CD4-positive, CD25-positive, alpha-beta regulatory T cell (primary cell): ENCODE data around the gene ARMC6. TPM values are rescaled to one million over a fixed set of nuclear protein-coding genes. Genes with fewer than 3 reads are reported as not detected.
"Not testable (repeated sequence)": the region's sequence is repeated elsewhere in the genome, so short reads cannot be mapped to it uniquely, and the experiment has no call there.

ENCODE experiments used
- ATAC-seq, 2 donors: fragments of 150-1000 bp; cut with Tn5 transposase; one replicate each; pipeline ENCODE4 v1.10.0; 2021; ENCODE audit warnings: low read depth in 2 of 2, moderate number of reproducible peaks in 2 of 2, moderate library complexity in 1 of 2
- DNase-seq, 3 donors: peaks; one replicate each; pipeline versions ENCODE4 v3.0.0 to v3.0.0-alpha.2; 2012 to 2022; ENCODE audit warnings: mixed read lengths in 1 of 3
- H3K27ac ChIP-seq: one replicate; pipeline ENCODE4 v1.7.0; 2013; ENCODE audit warnings: mild to moderate bottlenecking, low read length; ENCODE audit not compliant: insufficient read depth, poor library complexity, severe bottlenecking
- H3K27me3 ChIP-seq: one replicate; pipeline ENCODE4 v1.7.0; 2013; ENCODE audit warnings: low read length; ENCODE audit not compliant: control insufficient read depth, insufficient read depth
- H3K36me3 ChIP-seq: one replicate; pipeline ENCODE4 v1.7.0; 2013; ENCODE audit warnings: mild to moderate bottlenecking, low read length, moderate library complexity; ENCODE audit not compliant: control insufficient read depth, insufficient read depth
- H3K4me1 ChIP-seq: 2 replicates; pipeline ENCODE4 v1.7.0; 2013; ENCODE audit warnings: mild to moderate bottlenecking, low read length; ENCODE audit not compliant: insufficient read depth, control insufficient read depth, poor library complexity, severe bottlenecking
- H3K4me3 ChIP-seq: one replicate; pipeline ENCODE4 v1.7.0; 2013; ENCODE audit warnings: low read depth, mild to moderate bottlenecking, low read length, moderate library complexity
- H3K9me3 ChIP-seq, 2 experiments: 1 replicate in 1 of 2; 2 replicates in 1 of 2; pipeline ENCODE4 v1.7.0; 2013; ENCODE audit warnings: low read length in 2 of 2, mild to moderate bottlenecking in 1 of 2, moderate library complexity in 1 of 2; ENCODE audit not compliant: control insufficient read depth in 2 of 2
- H3K27ac Mint-ChIP-seq, 3 donors: one replicate each; pipeline ENCODE4 v1.8.0; 2020 to 2022; ENCODE audit warnings: mild to moderate bottlenecking in 3 of 3, mixed read lengths in 3 of 3, moderate library complexity in 2 of 3
- H3K27me3 Mint-ChIP-seq: one replicate; pipeline ENCODE4 v1.8.0; 2022; ENCODE audit warnings: mild to moderate bottlenecking, mixed read lengths
- H3K36me3 Mint-ChIP-seq: one replicate; pipeline ENCODE4 v1.8.0; 2020; ENCODE audit warnings: mixed read lengths
- H3K4me1 Mint-ChIP-seq, 4 donors: one replicate each; pipeline ENCODE4 v1.8.0; 2020 to 2022; ENCODE audit warnings: mixed read lengths in 4 of 4, mild to moderate bottlenecking in 1 of 4
- H3K4me3 Mint-ChIP-seq, 4 donors: one replicate each; pipeline ENCODE4 v1.8.0; 2020 to 2022; ENCODE audit warnings: mild to moderate bottlenecking in 4 of 4, mixed read lengths in 4 of 4, moderate library complexity in 3 of 4
- H3K9me3 Mint-ChIP-seq, 7 donors: one replicate each; pipeline ENCODE4 v1.8.0; 2020 to 2022; ENCODE audit warnings: mixed read lengths in 7 of 7, mild to moderate bottlenecking in 3 of 7, moderate library complexity in 2 of 7
- polyA plus RNA-seq, 4 donors: library from polyadenylated mRNA; unstranded; fragments of 300-500 nt; fragmentation: Illumina TruSeq; gene quantifications; one replicate each; pipeline ENCODE4 v1.2.3, GENCODE V29; 2021
- total RNA-seq: library from RNA; stranded (reverse); gene quantifications from one replicate; pipeline ENCODE4 v1.2.3, GENCODE V29; 2022

ARMC6 gene
- total and polyA plus RNA-seq, 5 donors from 2014 or later: 14.2 to 36.5 (median 30.6) TPM

DNA sequence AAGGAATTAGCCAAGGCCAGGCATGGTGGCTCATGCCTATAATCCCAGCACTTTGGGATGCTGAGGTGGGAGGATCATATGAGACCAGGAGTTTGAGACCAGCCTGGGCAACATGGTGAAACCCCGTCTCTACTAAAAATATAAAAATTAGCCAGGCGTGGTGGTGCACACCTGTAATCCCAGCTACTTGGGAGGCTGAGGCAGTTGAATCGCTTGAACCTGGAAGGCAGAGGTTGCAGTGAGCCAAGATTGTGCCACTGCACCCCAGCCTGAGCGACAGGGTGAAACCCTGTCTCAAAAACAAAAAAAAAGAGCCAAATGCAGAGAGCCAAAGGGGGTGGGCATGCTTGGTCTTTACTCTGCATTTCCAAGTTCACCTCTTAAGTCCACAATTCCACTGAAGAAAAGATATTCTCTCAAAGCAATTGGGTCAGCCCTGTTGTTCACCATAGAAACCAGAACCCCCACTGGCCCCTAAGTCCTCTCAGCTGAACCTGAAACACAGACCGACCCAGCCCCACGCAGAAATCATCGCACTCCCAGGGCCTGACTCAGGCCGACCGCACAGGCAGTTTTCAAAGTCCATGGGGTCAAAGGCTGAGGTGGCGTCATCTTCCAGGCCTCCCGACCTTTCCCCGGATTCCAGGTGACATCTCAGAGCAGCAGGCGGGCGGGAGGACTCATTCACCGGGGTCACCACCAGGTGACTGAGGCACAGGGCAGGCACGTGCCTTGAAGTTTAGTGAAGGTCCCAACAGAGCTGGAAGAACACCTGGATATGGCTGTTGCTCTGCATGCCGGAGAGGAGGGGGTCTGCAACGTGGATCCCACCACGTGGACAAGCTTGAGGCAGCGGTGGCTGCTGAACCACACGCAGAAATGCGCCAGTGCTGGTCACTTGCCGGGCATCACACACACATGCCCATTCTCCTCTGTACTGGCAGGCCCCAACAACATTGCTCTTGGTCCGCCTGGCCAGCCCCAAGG lies 63.5 kb downstream of the ARMC6 start:
- DNase-seq (no peak), ATAC-seq (no peak)
- no peak overlapping the region for H3K4me3 Mint-ChIP-seq
- H3K4me1 Mint-ChIP-seq: peaks cover 0 to 3% (median 1%) of the 10 kb centered on the region in 4 donors
- peaks cover 12% of the 10 kb centered on the region for H3K36me3 Mint-ChIP-seq
- Histone ChIP-seq H3K27ac (no peak overlapping the region), H3K4me3 (no peak overlapping the region), H3K4me1 (no peaks in the 10 kb centered on the region), H3K36me3 (peaks cover 35% of the 10 kb centered on the region), H3K9me3 (no peaks in the 10 kb centered on the region), H3K27me3 (no peaks in the 10 kb centered on the region)
- H3K9me3 Mint-ChIP-seq: peaks cover 0 to 2% (median 0%) of the 10 kb centered on the region in 7 donors
- H3K27ac Mint-ChIP-seq: peak overlapping the region in 1 of 3 donors; percentile 26
- no peaks in the 10 kb centered on the region for H3K27me3 Mint-ChIP-seq

DNA sequence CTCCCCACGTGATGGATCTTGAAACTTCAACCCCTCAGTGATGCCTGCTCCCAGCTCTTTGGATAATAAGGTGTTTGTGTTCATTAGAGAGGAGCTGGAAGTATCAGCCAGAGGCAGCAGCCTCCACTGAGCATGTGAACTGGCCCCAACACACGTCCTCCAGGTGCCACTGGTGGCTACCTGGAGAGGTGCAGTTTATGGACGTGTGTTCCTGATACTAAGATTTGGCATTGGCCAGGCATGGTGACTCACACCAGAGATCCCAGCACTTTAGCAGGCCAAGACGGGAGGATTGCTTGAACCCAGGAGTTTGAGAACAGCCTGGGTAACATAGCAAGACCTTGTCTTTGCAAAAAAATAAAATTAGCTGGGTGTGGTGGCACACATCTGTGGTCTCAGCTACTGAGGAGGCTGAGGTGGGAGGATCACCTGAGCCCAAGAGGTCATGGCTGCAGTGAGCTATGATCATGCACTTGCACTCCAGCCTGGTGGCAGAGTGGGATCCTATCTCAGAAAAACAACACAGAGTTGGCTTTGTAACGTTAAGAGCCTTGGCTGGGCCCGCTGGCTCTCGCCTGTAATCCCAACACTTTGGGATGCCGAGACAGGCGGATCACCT lies 64.8 kb downstream of the ARMC6 start:
- Mint-ChIP-seq H3K27ac (no peak overlapping the region), H3K4me1 (peaks cover 0 to 3% (median 1%) of the 10 kb centered on the region in 4 donors), H3K9me3 (peaks cover 0 to 2% (median 0%) of the 10 kb centered on the region in 7 donors), H3K4me3 (no peak overlapping the region), H3K27me3 (no peaks in the 10 kb centered on the region), H3K36me3 (peaks cover 12% of the 10 kb centered on the region)
- ATAC-seq: no peak
- H3K27me3 ChIP-seq: no peaks in the 10 kb centered on the region
- no peak overlapping the region for H3K27ac ChIP-seq
- DNase-seq: no peak
- H3K9me3 ChIP-seq: no peaks in the 10 kb centered on the region
- H3K4me3 ChIP-seq: no peak overlapping the region
- no peaks in the 10 kb centered on the region for H3K4me1 ChIP-seq
- H3K36me3 ChIP-seq: peaks cover 35% of the 10 kb centered on the region

DNA sequence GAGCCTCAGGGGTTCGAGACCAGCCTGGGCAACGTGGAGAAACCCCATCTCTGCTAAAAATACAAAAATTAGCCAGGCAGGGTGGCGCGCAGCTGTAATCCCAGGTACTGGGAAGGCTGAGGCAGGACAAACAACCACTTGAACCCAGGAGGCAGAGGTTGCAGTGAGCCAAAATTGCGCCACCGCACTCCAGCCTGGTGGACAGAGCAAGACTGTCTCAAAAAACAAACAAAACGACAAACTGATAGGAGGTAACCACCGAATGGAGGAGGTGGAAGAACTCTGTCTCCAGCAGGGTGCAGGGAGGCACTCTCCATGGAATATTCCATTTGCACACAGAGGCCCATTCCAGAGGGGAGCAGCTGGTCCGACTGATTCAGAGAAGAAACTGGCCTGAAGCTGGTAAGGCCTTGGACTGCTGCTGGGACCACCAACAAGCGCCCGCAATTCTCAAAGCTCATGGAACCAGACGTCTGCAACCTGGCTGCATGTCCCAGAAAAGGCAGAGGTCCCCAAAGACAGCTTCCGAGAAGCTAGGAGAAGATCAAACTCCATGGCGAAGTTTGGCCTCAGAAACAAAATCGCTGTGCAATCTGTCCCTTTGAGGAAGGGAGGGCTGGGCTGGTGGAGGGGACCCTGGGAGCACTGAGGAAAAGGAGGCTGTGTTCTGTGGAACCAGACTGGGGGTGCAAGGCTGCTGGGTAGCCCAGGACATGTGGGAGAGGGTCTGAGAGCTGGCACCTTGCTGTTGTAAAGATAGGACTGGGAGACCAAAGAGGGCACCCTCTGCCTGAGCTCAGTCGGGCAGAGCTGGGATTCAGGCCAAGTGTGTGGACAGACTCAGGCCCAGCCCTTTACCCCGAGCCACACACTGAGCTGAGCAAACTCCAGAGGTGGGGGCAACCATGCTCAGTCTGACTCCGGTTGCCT lies 65.6 kb downstream of the ARMC6 start:
- peaks cover 12% of the 10 kb centered on the region for H3K36me3 Mint-ChIP-seq
- H3K27me3 Mint-ChIP-seq: no peaks in the 10 kb centered on the region
- Histone ChIP-seq H3K4me3 (no peak overlapping the region), H3K27me3 (no peaks in the 10 kb centered on the region), H3K4me1 (no peaks in the 10 kb centered on the region), H3K27ac (no peak overlapping the region), H3K9me3 (no peaks in the 10 kb centered on the region), H3K36me3 (peaks cover 35% of the 10 kb centered on the region)
- no peak overlapping the region for H3K4me3 Mint-ChIP-seq
- peaks cover 0 to 2% (median 0%) of the 10 kb centered on the region in 7 donors for H3K9me3 Mint-ChIP-seq
- H3K4me1 Mint-ChIP-seq: peaks cover 0 to 3% (median 1%) of the 10 kb centered on the region in 4 donors
- DNase-seq: no peak
- no peak overlapping the region for H3K27ac Mint-ChIP-seq
- no peak for ATAC-seq

DNA sequence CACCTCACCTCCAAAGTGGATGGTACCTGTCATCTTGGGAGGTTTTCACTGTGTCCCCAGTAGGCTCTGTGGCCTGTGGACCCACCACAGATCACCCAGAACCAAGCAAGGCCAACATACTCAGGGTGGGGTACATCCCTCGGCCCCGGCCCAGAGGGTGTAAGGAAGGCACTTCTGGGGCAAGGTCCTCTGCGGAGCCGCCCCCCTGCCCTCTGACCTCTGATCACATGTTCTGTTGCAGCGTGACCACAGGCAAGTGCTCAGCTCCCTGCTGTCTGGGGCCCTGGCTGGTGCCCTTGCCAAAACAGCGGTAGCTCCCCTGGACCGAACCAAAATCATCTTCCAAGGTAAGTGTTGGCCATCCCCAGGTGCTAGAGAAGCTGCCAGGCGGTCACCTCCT lies 68.1 kb downstream of the ARMC6 start:
- peaks cover 0 to 1% (median 0%) of the 10 kb centered on the region in 7 donors for H3K9me3 Mint-ChIP-seq
- H3K27me3 Mint-ChIP-seq: no peaks in the 10 kb centered on the region
- H3K4me3 Mint-ChIP-seq: no peak overlapping the region
- peaks cover 0 to 10% (median 0%) of the 10 kb centered on the region in 4 donors for H3K4me1 Mint-ChIP-seq
- no peak overlapping the region for H3K27ac Mint-ChIP-seq
- Histone ChIP-seq H3K27me3 (no peaks in the 10 kb centered on the region), H3K4me3 (no peak overlapping the region), H3K27ac (no peak overlapping the region), H3K9me3 (no peaks in the 10 kb centered on the region), H3K36me3 (peaks cover 35% of the 10 kb centered on the region), H3K4me1 (no peaks in the 10 kb centered on the region)
- DNase-seq (no peak), ATAC-seq (no peak)
- peaks cover 12% of the 10 kb centered on the region for H3K36me3 Mint-ChIP-seq

DNA sequence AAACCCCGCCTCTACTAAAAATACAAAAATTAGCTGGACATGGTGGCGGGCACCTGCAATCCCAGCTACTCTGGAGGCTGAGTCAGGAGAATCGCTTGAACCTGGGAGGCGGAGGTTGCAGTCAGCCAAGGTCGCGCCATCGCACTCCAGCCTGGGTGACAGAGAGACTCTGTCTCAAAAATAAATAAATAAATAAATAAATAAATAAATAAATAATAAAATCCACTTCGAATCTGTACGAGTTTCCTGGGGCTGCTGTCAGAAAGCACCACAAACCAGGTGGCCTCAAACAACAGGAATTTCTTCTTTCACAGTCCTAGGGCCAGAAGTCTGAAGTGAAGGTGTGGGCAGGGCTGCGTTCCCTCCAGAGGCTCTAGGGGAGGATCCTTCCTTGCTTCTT lies 69.2 kb downstream of the ARMC6 start:
- not testable (repeated sequence) for H3K4me3 Mint-ChIP-seq, H3K9me3 Mint-ChIP-seq, ATAC-seq, H3K27ac Mint-ChIP-seq, H3K27ac ChIP-seq, H3K4me3 ChIP-seq, DNase-seq, H3K4me1 ChIP-seq, H3K27me3 ChIP-seq, H3K9me3 ChIP-seq, H3K27me3 Mint-ChIP-seq, H3K4me1 Mint-ChIP-seq
- peaks cover 12% of the 10 kb centered on the region for H3K36me3 Mint-ChIP-seq
- H3K36me3 ChIP-seq: peaks cover 32% of the 10 kb centered on the region

DNA sequence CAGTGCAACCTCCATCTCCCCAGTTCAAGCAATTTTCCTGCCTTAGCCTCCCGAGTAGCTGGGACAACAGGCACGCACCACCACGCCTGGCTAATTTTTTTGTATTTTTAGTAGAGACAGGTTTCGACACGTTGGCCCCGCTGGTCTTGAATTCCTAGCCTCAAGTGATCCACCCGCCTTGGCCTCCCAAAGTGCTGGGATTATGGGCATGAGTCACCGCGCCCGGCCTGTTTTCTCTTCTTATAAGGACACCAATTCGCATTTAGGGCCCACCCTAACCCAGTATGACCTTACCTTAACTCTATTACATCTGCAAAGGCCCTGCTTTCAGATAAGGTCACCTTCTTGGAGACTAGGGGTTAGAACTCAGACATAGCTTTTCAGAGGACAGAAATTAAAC lies 69.8 kb downstream of the ARMC6 start:
- Mint-ChIP-seq H3K4me3 (no peak overlapping the region), H3K36me3 (peaks cover 7% of the 10 kb centered on the region), H3K27ac (no peak overlapping the region), H3K27me3 (no peaks in the 10 kb centered on the region), H3K9me3 (peaks cover 0 to 1% (median 0%) of the 10 kb centered on the region in 7 donors), H3K4me1 (peaks cover 0 to 10% (median 0%) of the 10 kb centered on the region in 4 donors)
- DNase-seq: no peak
- no peak overlapping the region for H3K4me3 ChIP-seq
- no peak overlapping the region for H3K27ac ChIP-seq
- H3K9me3 ChIP-seq: no peaks in the 10 kb centered on the region
- H3K4me1 ChIP-seq: no peaks in the 10 kb centered on the region
- ATAC-seq: no peak
- H3K27me3 ChIP-seq: no peaks in the 10 kb centered on the region
- H3K36me3 ChIP-seq: peaks cover 32% of the 10 kb centered on the region

DNA sequence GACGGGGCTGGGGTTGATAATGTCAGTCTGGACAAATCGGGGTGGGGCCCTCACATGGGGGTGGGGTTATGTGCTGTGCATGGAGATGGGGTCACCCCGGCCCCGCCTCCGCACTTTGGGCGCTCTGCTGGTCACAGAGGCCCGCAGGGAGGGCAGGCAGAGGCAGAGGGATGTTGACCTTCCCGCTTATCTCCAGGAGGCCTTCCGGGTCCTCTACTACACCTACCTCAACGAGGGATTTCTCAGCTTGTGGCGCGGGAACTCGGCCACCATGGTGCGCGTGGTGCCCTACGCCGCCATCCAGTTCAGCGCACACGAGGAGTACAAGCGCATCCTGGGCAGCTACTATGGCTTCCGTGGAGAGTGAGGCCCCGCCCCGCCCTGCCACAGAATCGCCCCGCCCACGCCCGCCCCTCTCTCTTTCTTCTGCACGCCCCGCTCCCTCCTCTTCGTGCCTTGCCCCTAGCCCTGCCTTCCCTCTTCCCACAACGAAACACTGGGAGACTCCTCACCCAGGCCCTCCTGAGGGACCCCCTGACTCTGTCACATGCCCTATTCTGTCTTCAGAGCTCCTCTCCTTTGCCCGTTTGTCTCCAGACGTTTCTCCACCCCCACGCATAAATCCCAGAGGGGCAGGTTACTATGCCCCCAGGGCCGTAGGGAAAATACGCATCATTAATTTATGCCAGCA lies 72.1 kb downstream of the ARMC6 start:
- Mint-ChIP-seq H3K9me3 (peaks cover 0 to 1% (median 0%) of the 10 kb centered on the region in 7 donors), H3K4me3 (no peak overlapping the region), H3K27ac (no peak overlapping the region), H3K36me3 (peaks cover 4% of the 10 kb centered on the region), H3K4me1 (peaks cover 0 to 10% (median 1%) of the 10 kb centered on the region in 4 donors), H3K27me3 (no peaks in the 10 kb centered on the region)
- Histone ChIP-seq H3K27ac (no peak overlapping the region), H3K9me3 (no peaks in the 10 kb centered on the region), H3K27me3 (no peaks in the 10 kb centered on the region), H3K36me3 (peaks cover 19% of the 10 kb centered on the region), H3K4me1 (peaks cover 4% of the 10 kb centered on the region), H3K4me3 (no peak overlapping the region)
- no peak for ATAC-seq
- peak in 1 of 3 donors; percentile 7 for DNase-seq
